HG03039 (cell line): ENCODE results near the gene NIM1K.
"Not testable (repeated sequence)": the region's sequence is repeated elsewhere in the genome, so short reads cannot be mapped to it uniquely, and the experiment has no call there.

Experiments used
- ATAC-seq: cut with Tn5 transposase; IDR thresholded peaks from one replicate; pipeline ENCODE4 v1.9.1; 2021; ENCODE audit warnings: mild to moderate bottlenecking, moderate library complexity; ENCODE audit not compliant: unreplicated experiment

Gene NIM1K

GRCh38 chr5:43312699-43313034 lies 120.6 kb downstream of the NIM1K start:
- ATAC-seq = peak; percentile 2

GRCh38 chr5:43313035-43313853 lies 121.2 kb downstream of the NIM1K start, which contains the start of gene HMGCS1:
Gene HMGCS1 (minus strand): TSS chr5:43313412. CDS start chr5:43298965, 14,447 bp downstream.
- peak; percentile 91 for ATAC-seq

GRCh38 chr5:43313854-43314457 lies 121.9 kb downstream of the NIM1K start:
- ATAC-seq = no peak

GRCh38 chr5:43314724-43315123 lies 122.7 kb downstream of the NIM1K start:
- ATAC-seq = no peak

GRCh38 chr5:43315263-43315662 lies 123.2 kb downstream of the NIM1K start:
- no peak for ATAC-seq

- no peak for ATAC-seq
Observed at GRCh38 chr5:43315682-43316081, 123.7 kb downstream of the NIM1K start.

GRCh38 chr5:43316421-43316820 lies 124.4 kb downstream of the NIM1K start:
- ATAC-seq = no peak

- no peak for ATAC-seq
Observed at GRCh38 chr5:43320846-43321245, 128.8 kb downstream of the NIM1K start.

- ATAC-seq = not testable (repeated sequence)
Observed at GRCh38 chr5:43323488-43323887, 131.5 kb downstream of the NIM1K start.

- not testable (repeated sequence) for ATAC-seq
Observed at GRCh38 chr5:43325624-43326023, 133.6 kb downstream of the NIM1K start.
